ENCODE results near the gene RAF1. TPM values are rescaled to one million over a fixed set of nuclear protein-coding genes. Genes with fewer than 3 reads are reported as not detected.

RAF1 gene
- total and polyA plus RNA-seq, 9 of the 15 experiments (the other 6 are each of a cell fraction or from before 2014, with no cell fraction given): 28.0 to 183 (median 85.6) TPM

DNA sequence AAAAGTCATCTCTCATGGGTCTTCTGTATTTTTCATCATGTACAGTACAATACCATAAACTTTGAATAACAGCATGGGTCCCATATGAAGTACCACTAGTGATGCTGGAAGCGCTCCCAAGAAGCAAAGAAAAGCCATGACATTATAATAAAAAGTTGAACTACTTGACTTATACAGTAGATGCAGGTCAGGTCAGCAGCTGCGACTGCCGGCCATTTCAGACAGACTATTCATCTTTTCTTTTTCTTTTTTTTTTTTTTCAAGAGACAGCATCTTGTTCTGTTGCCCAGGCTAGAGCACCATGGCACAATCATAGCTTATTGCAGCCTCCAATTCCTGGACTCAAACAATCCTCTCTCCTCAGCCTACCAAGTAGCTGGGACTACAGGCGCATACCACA is 10.2 kb downstream of the RAF1 start:
- CTCF ChIA-PET (ENCODE audit: low intra/inter-chr PET ratio): no interaction called here

DNA sequence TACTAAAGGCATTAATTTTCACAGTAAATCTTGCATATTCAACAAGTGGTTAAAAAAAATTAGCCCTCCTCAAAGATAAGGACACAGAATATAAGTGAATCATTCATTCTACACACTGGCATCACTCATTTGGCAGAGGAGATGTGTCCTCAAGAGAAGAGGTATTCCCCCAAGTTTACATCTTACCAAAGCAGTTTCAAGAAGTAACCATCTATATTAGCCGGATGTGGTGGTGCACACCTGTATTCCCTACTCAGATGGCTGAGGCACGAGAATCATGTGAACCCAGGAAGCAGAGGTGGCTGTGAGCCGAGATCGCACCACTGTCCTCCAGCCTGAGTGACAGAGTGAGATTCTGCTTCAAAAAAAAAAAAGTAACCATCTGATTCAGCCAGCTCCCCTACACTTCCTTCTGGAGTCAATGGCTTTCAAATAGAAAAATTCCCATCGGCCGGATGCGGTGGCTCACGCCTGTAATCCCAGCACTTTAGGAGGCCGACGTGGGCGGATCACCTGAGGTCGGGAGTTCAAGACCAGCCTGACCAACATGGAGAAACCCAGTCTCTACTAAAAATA is 15.4 kb downstream of the RAF1 start:
- ATAC-seq: no peak
- H3K4me3 ChIP-seq: no peak overlapping the region
- H4K20me1 ChIP-seq (replicated peaks; ENCODE audit: control insufficient read depth, insufficient read depth, low read length): peaks cover 20% of the 10 kb centered on the region
- no peak for FAIRE-seq
- WGBS (ENCODE audit: insufficient coverage, low coverage, missing lambda C conversion rate): 89% methylated on average over 12 of the region's 12 CpGs
- no peak overlapping the region for H2AFZ ChIP-seq (ENCODE audit: low read depth, low read length)
- intact Hi-C loops (cut with micrococcal nuclease) (no loop called here), in situ Hi-C loops (cut with MboI) (no loop called here)
- H3K9me1 ChIP-seq (ENCODE audit: control insufficient read depth, insufficient read depth, low read length): no peaks in the 10 kb centered on the region
- peaks cover 4 to 8% of the 10 kb centered on the region in 2 experiments; a peak in 4 of 5 replicates for H3K4me1 ChIP-seq (replicated peaks in 1 of 2; ENCODE audit: control insufficient read depth in 2 of 2, insufficient read depth in 2 of 2, low read length in 2 of 2)
- no peak overlapping the region for H3K27ac ChIP-seq (ENCODE audit: extremely low read depth, low read depth, low read length)
- peaks cover 91% of the 10 kb centered on the region for H3K79me2 ChIP-seq (ENCODE audit: control insufficient read depth, insufficient read depth, low read length)
- no TSS peak for BruUV-seq (replicated peaks)
- ChIA-PET CTCF (ENCODE audit: low intra/inter-chr PET ratio) (no interaction called here), POLR2A (interaction anchor here (1.2 to 3.4 kb wide), 2 partner anchors 12 to 16 kb away, joined by 4 to 24 read pairs; no protein-coding TSS in a partner anchor)
- H3K9ac ChIP-seq (ENCODE audit: insufficient read depth in 1 of 2, low read depth in 2 of 2, low read length in 2 of 2): no peak overlapping the region
- no peak for DNase-seq (ENCODE audit: extremely low read depth in 1 of 4, low spot score in 3 of 4)
- 0 out of 3 replicates have a peak, but pooled peaks cover 3% of the 10 kb centered on the region for H3K36me3 ChIP-seq (ENCODE audit: control insufficient read depth, insufficient read depth, low read length)
- H3K4me2 ChIP-seq (ENCODE audit: insufficient read depth, low read length): no peak overlapping the region
- TF ChIP-seq KLF13 (tag; IDR thresholded peaks at IDR 0.05; ENCODE audit: borderline replicate concordance, low read depth): no peak
- no peak for TF ChIP-seq KAT8 (IDR thresholded peaks at IDR 0.05; ENCODE audit: low read depth)
- TF ChIP-seq ZC3H4 (CRISPR knock-in tag; IDR thresholded peaks at IDR 0.05; ENCODE audit: borderline replicate concordance): no peak
- TF ChIP-seq, protein P1, sequence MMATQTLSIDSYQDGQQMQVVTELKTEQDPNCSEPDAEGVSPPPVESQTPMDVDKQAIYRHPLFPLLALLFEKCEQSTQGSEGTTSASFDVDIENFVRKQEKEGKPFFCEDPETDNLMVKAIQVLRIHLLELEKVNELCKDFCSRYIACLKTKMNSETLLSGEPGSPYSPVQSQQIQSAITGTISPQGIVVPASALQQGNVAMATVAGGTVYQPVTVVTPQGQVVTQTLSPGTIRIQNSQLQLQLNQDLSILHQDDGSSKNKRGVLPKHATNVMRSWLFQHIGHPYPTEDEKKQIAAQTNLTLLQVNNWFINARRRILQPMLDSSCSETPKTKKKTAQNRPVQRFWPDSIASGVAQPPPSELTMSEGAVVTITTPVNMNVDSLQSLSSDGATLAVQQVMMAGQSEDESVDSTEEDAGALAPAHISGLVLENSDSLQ (IDR thresholded peaks at IDR 0.05): 0 out of 2 replicates have a peak, but pooled peaks have one; percentile 14
- no peak for TF ChIP-seq ZNF830 (CRISPR knock-in tag; IDR thresholded peaks at IDR 0.05)
- no peak for TF ChIP-seq NUFIP1 (IDR thresholded peaks at IDR 0.05; ENCODE audit: partially characterized antibody)
- peak; percentile 60 for TF ChIP-seq EGR1 (conservative IDR thresholded peaks at IDR 0.05)
- no peak for TF ChIP-seq SUPT5H (IDR thresholded peaks at IDR 0.05)
- H3K9me3 ChIP-seq (replicated peaks; ENCODE audit: control insufficient read depth, insufficient read depth, low read depth, low read length): no peaks in the 10 kb centered on the region
- H3K27me3 ChIP-seq (ENCODE audit: control insufficient read depth in 2 of 2, insufficient read depth in 2 of 2, low read length in 2 of 2): no peaks in the 10 kb centered on the region

More for the DNA sequence above, 10.2 kb downstream of the RAF1 start:
- TF ChIP-seq EWSR1 (IDR thresholded peaks at IDR 0.05; ENCODE audit: borderline replicate concordance, low read depth, partially characterized antibody) (no peak), DIDO1 (tag; IDR thresholded peaks at IDR 0.05; ENCODE audit: low read depth) (no peak), ZFX (CRISPR knock-in tag; IDR thresholded peaks at IDR 0.05) (no peak), MAZ (CRISPR knock-in tag; conservative IDR thresholded peaks at IDR 0.05 in 1 of 2, IDR thresholded peaks at IDR 0.05 in 1 of 2) (no peak), TEAD4 (IDR thresholded peaks at IDR 0.05; ENCODE audit: low read length) (no peak), TEAD4 (CRISPR knock-in tag; IDR thresholded peaks at IDR 0.05; ENCODE audit: borderline replicate concordance) (no peak), PHF21A (IDR thresholded peaks at IDR 0.05; ENCODE audit: borderline replicate concordance, low read depth) (no peak), NONO (IDR thresholded peaks at IDR 0.05; ENCODE audit: low read depth in 2 of 2, low read length in 1 of 2) (no peak), RBBP5 (IDR thresholded peaks at IDR 0.05; ENCODE audit: borderline replicate concordance, insufficient read depth, low read length, poor library complexity, severe bottlenecking) (no peak)
- WGBS (ENCODE audit: insufficient coverage, low coverage, missing lambda C conversion rate): 93% methylated on average over 4 of the region's 4 CpGs
- peaks cover 16% of the 10 kb centered on the region for H4K20me1 ChIP-seq (replicated peaks; ENCODE audit: control insufficient read depth, insufficient read depth, low read length)
- peaks cover 7% of the 10 kb centered on the region for H3K9me1 ChIP-seq (ENCODE audit: control insufficient read depth, insufficient read depth, low read length)
- no peak overlapping the region for H3K4me2 ChIP-seq (ENCODE audit: insufficient read depth, low read length)
- H3K9ac ChIP-seq (ENCODE audit: insufficient read depth in 1 of 2, low read depth in 2 of 2, low read length in 2 of 2): no peak overlapping the region
- no peaks in the 10 kb centered on the region for H3K27me3 ChIP-seq (ENCODE audit: control insufficient read depth in 2 of 2, insufficient read depth in 2 of 2, low read length in 2 of 2)
- no peak for DNase-seq (ENCODE audit: extremely low read depth in 1 of 4, low spot score in 3 of 4)
- no TSS peak for BruUV-seq (replicated peaks)
- H3K4me3 ChIP-seq: no peak overlapping the region
- H3K36me3 ChIP-seq (ENCODE audit: control insufficient read depth, insufficient read depth, low read length): peaks cover 14% of the 10 kb centered on the region
- H3K27ac ChIP-seq (ENCODE audit: extremely low read depth, low read depth, low read length): no peak overlapping the region
- H2AFZ ChIP-seq (ENCODE audit: low read depth, low read length): no peak overlapping the region
- in situ Hi-C loops (cut with MboI): no loop called here
- H3K4me1 ChIP-seq (replicated peaks in 1 of 2; ENCODE audit: control insufficient read depth in 2 of 2, insufficient read depth in 2 of 2, low read length in 2 of 2): peaks cover 17 to 19% of the 10 kb centered on the region in 2 experiments
- H3K9me3 ChIP-seq (replicated peaks; ENCODE audit: control insufficient read depth, insufficient read depth, low read depth, low read length): no peaks in the 10 kb centered on the region
- intact Hi-C loops (cut with micrococcal nuclease): no loop called here
- POLR2A ChIA-PET: interaction anchor here (0.5 to 3.0 kb wide), 4 partner anchors 8 to 75 kb away, joined by 4 to 13 read pairs (median 6); partner anchors contain the start of gene RAF1
- peaks cover 95% of the 10 kb centered on the region for H3K79me2 ChIP-seq (ENCODE audit: control insufficient read depth, insufficient read depth, low read length)
- no peak for ATAC-seq
- no peak for FAIRE-seq

Data from K562 (cell line).